SHP77 (cell line): ENCODE results near the gene TMSB15B.
"Not testable (repeated sequence)": the region's sequence is repeated elsewhere in the genome, so short reads cannot be mapped to it uniquely, and the experiment has no call there.

ENCODE experiments used
- DNase-seq, 2 experiments: peaks; one replicate each; lab custom pipeline; 2025; lab: John Stamatoyannopoulos, UW

Gene TMSB15B

DNA sequence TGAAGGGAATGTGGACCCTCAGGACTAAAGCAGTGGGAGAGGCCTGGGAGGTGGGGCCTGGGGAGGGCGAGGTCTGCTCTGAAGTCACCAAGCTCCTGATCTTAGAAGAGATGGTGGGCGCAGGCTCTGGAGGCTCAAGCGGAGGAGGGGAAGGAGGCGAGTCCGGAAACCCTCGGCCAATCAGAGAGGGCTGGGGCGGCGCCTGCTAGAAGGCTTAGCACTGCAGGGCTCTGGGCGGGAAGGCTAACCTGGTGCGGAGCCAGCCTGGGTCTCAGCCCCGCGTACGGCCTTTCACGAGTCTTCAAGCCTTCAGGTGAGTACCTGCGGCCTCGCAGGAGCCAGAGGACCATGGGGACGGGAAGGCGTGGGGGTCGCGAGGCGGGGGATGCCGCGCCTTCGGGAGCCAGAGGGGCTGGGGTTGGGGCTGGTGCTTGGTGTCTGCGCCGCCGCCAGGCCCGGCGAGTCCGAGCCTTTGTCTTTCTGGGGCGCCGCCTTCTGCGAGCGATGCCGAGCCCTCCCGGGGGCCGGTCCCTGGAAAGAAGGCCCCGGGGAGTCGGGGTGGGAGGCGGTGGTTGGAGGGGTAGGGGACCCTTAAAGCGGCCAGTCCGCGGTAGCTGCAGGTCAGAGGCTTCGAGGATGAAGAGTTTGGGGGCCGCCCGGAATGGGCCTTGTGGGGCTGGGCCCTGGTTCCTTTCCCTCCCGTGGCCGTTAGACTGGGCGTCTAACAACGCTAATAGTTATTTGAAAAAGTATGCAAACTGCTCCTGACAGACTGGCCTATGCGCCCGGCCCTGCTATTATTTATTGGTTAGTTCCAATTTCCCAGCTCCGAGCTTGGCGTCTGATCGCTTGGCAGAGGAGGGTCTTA lies at the start of gene TMSB15B:
TMSB15B (plus strand) TSS at position 217 of the 868 bp plus-strand sequence.
- DNase-seq, result not testable (repeated sequence)

- no peak for DNase-seq
Measured at GRCh38 chrX:103913356-103914020, 48.9 kb upstream of the TMSB15B start.

DNA sequence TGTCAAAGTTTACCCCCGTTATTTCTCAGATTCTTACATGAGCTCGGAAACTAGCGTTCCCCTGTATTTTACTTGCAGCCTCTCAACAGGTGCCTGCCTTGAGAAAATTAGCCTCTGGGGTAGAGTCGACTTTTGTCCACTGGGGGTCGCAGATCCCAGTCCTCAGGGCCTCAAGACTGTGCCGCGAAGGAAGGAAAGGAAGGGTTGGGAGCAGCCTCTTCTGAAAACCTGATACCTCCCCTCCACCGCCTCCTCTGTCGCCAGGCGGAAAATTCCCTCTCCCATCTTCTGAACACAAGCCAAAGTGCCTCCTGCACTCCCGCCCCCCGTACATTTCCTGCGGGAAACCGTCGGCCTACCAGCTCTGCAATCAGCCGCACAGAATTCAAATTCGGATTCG lies 44.4 kb upstream of the TMSB15B start:
- peak; percentile 33 to 35 for DNase-seq

- DNase-seq, result peak in 1 of 2 experiments; percentile 59
Measured at GRCh38 chrX:103918571-103919269, 43.7 kb upstream of the TMSB15B start.

- DNase-seq, result peak; percentile 19 to 40
Measured at GRCh38 chrX:103919270-103919637, 43.2 kb upstream of the TMSB15B start.

- not testable (repeated sequence) for DNase-seq
Measured at GRCh38 chrX:103920515-103920914, 41.9 kb upstream of the TMSB15B start.

- DNase-seq, result no peak
Measured at GRCh38 chrX:103927030-103927429, 35.4 kb upstream of the TMSB15B start.

- no peak for DNase-seq
Measured at GRCh38 chrX:103927633-103928032, 34.8 kb upstream of the TMSB15B start.

- no peak for DNase-seq
Measured at GRCh38 chrX:103932133-103932532, 30.3 kb upstream of the TMSB15B start.

GRCh38 chrX:103940257-103940656 lies 22.2 kb upstream of the TMSB15B start:
- not testable (repeated sequence) for DNase-seq

DNA sequence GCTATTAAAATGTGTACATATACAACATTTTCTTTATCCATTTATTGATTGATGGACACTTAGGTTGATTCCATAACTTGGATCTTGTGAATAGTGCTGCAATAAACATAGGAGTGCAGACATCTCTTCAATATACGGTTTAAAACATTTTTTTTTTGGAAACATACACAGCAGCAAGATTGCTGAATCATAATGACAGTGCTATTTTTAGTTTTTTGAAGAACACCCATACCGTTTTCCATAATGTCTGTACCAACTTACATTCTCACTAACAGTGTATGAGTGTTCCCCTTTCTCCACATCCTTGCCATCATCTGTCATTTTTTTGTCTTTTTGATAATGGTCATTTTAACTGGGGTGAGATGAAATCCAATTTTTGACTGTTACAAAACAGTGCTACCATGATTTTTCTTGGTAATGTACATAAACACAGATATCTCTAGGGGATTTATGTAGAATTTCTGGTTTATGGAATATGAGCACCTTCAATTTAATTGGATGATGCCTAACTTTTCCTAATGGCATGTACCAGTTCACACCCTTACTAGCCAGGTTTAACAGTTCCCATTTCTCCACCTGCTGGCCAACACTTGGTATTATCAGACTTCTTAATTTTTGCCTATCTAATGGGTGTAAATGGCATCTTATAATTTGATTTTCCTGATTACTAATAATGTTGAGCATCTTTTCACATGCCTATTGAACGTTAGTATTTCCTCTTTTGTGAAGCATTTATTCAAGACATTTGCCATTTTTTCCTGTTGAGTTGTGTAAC lies 21.0 kb upstream of the TMSB15B start:
- DNase-seq, result peak in 1 of 2 experiments; percentile 1

DNA sequence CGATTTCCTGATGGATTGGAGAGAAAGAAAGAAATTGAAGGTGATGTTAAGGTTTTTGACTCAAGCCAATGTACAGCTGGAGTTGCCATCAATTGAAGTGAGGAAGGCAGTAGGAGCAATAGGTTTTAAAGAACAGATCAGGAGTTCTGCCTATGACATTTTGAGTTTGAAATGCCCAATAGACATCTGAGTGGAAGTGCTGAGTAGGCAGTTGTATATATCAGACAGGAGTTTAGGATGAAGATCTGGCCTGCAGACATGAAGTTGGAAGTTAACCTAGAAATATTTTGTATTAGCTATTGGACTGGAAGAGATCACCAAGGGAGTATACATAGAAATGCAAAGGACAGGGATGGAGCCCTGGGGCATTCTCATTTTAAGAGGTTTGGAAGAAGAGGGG lies 12.9 kb upstream of the TMSB15B start:
- no peak for DNase-seq

- DNase-seq, result no peak
Measured at GRCh38 chrX:103953353-103953752, 9.1 kb upstream of the TMSB15B start.

DNA sequence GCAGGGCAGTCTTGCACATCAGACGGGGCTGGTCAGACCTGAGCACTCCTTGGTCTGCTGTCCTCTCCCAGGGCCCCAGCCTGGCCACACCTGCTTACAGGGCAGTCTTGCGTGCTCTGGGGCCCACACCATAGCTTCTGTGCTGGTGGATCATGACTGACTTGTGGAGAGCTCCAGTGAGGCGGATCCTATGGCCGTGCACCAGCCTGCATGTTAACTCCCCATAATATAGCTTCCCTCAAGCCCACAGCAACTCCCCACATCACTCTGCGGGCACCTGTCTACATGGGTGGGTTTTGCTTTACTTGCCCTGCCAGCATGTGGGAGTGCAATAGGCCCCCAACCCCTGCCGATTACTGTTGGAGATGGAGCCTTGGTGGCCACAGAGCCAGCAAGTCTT lies 8.2 kb upstream of the TMSB15B start:
- no peak for DNase-seq

DNA sequence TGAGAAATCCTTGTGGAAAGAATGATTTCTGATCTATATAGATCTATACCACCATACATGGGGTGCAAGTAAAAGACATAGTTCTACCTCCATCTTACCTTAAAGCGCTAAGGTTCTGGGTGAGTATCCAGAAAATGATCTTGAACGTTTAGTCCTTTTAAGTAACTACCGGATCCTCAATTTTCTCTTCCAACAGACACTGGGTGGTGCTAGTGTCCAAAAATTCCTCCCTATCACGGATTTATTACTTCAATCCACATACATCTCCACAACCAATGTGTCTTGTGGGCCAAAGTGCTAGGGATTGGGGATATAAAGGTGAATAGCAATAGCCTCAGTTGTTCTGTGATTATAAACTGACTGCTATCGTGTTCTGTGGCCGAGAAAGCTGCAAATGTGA lies 1.8 kb upstream of the TMSB15B start:
- not testable (repeated sequence) for DNase-seq

DNA sequence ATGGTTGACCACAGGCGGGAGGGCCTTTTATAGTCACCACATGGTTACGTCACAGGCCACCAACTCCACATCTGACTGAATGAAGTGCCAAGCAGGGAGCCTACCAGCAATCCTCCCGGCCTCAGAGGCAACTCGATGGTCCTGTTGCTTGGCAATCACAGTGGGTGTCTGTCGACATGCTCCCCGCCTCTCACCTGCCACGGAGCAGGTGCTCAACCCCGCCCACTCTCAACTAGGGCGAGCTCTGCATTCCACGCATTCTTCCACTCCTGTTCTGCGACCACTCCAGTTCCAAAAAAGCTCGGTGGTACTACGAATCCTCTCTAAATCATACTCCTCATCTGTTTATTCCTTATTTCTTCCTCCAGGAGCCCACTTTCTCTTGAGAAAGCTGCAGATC lies 21.1 kb downstream of the TMSB15B start:
- DNase-seq, result not testable (repeated sequence)

DNA sequence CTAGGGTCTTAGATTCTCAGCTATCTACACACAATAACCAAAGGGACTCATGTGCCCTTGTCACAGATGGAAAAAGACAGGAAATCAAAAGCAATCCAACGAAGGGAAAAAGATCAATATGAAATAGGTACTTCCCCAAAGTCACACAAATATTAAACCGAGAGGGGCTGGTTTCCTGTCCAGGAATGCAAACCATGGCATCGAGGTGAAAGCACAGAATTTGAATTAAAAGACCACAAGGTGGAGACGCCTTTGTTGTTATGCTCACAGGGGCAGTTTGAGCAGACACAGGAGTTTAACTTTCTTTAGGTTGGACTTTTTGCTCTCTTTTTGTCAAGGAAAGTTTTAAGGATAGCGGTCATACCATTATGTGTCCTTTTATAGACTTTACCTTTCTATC lies 36.8 kb downstream of the TMSB15B start:
- no peak for DNase-seq

GRCh38 chrX:104008831-104009230 lies 46.4 kb downstream of the TMSB15B start:
- no peak for DNase-seq

DNA sequence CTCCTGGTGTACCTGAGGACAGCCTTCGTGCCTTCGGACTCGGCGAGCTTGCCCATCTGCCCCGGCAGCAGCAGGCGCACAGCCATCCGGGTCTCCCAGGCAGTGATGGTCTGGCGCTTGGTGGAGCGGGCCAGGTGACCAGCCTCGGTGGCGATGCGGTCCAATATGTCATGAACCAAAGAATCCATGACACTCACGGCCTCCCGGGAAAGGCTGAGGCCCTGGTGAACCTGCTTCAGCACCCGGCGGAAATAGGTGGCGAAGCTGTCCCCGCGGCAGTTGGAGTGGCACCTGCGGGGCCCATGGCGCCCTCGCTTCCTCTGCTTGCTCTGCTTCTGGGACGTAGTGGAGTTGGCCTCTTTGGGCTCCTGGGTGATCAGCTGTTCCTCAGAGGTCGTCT lies 50.7 kb downstream of the TMSB15B start:
- DNase-seq, result no peak

- no peak for DNase-seq
Measured at GRCh38 chrX:104013606-104014005, 51.2 kb downstream of the TMSB15B start, which contains the start of gene H2BW1. H2BW1 (minus strand) TSS chrX:104013708; CDS start chrX:104013576, 132 bp downstream.

- DNase-seq, result not testable (repeated sequence)
Measured at GRCh38 chrX:104015576-104015975, 53.1 kb downstream of the TMSB15B start.
